Breast epithelium (tissue), 4 donors: ENCODE results near the gene HOXC5. TPM values are rescaled to one million over a fixed set of nuclear protein-coding genes. Genes with fewer than 3 reads are reported as not detected.

Experiments used
- DNase-seq, 2 donors: peaks; one replicate each; pipeline ENCODE4 v3.0.0-alpha.2; 2019; ENCODE audit warnings: low spot score in 2 of 2
- H3K27ac ChIP-seq, 2 donors: fragments of 200-600 bp; sonication (generic) in 1 of 2; one replicate each; pipeline ENCODE4 v1.5.1; 2016 to 2019; ENCODE audit warnings: mild to moderate bottlenecking in 1 of 2
- H3K27me3 ChIP-seq, 2 donors: fragments of 200-600 bp; sonication (generic) in 1 of 2; one replicate each; pipeline versions ENCODE4 v1.5.1 to v1.6.0; 2017 to 2019; ENCODE audit warnings: control low read depth in 1 of 2, mild to moderate bottlenecking in 1 of 2
- H3K36me3 ChIP-seq: fragments of 200-600 bp; one replicate; pipeline ENCODE4 v1.5.1; 2019
- H3K4me1 ChIP-seq, 2 donors: fragments of 200-600 bp; sonication (generic); one replicate each; pipeline ENCODE4 v1.5.1; 2016 to 2019; ENCODE audit warnings: control low read depth in 1 of 2
- H3K4me3 ChIP-seq, 3 donors: fragments of 200-600 bp; sonication (generic); 1 replicate in 2 of 3; 2 replicates in 1 of 3; pipeline ENCODE4 v1.5.1; 2016 to 2019; ENCODE audit warnings: mild to moderate bottlenecking in 3 of 3, moderate library complexity in 2 of 3
- H3K9me3 ChIP-seq, 2 donors: fragments of 200-600 bp; sonication (generic) in 1 of 2; one replicate each; pipeline ENCODE4 v1.5.1; 2016 to 2019; ENCODE audit warnings: control low read depth in 1 of 2
- CTCF ChIP-seq, 3 donors: fragments of 450-650 bp; IDR thresholded peaks; one replicate each; pipeline ENCODE4 v1.5.1; 2016 to 2017; ENCODE audit warnings: antibody characterized with exemption in 3 of 3, mild to moderate bottlenecking in 3 of 3, moderate library complexity in 3 of 3
- POLR2A ChIP-seq: fragments of 450-650 bp; IDR thresholded peaks from one replicate; pipeline ENCODE4 v1.6.1; 2016; ENCODE audit warnings: antibody characterized with exemption, mild to moderate bottlenecking, moderate library complexity
- POLR2AphosphoS5 ChIP-seq, 3 donors: sonication (generic); formaldehyde crosslinking; IDR thresholded peaks; one replicate each; pipeline ENCODE4 v1.6.1; 2017; ENCODE audit warnings: antibody characterized with exemption in 3 of 3
- intact Hi-C: fragments of 100-400 bp; cut with DNase I; formaldehyde crosslinking; loops from one replicate; pipeline ENCODE4 v1.15.1; 2023; ENCODE audit warnings: low total_unique reads
- total RNA-seq, 3 donors: library from RNA; depleted of rRNA; stranded (reverse); fragments of >200 nt; gene quantifications; one replicate each; pipeline ENCODE4 v1.1.0, GENCODE V29; 2016

HOXC5 gene
- total RNA-seq, 3 donors from 2014 or later: 0.73 to 0.98 (median 0.96) TPM

DNA sequence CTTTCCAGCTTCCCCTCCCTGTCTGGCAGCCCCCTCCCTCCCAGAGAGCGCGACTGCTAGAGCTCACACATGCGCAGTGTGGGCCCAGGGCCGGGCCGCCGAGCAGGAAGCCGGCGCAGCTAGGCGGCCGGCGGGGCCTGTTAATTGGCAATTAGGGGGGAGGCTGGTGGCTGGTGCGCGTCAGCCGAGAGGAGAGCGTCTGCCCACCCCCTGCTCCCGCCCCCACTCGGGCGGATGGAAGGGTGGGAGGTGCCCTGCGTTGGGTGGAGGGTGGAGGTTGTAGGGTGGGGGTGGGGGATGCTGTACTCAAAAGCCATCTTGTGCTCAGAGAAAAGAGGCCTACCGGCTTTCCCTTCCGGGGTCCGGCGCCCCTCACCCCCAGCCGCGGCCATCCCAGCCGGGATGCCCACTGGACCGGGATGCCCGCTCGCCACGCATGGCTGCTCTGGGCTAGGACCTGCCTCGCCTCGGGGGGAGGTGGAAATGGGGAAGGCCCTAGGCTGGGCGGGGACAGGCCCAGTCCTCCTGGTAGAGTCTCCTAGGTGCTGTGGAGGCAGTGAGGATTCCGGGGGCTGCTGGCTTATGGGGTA lies 14.9 kb upstream of the HOXC5 start:
- Histone ChIP-seq H3K27me3 (no peaks in the 10 kb centered on the region), H3K4me1 (peaks cover 0 to 13% of the 10 kb centered on the region in 2 donors), H3K27ac (peak overlapping the region; percentile 99), H3K36me3 (no peaks in the 10 kb centered on the region), H3K9me3 (no peaks in the 10 kb centered on the region), H3K4me3 (peak overlapping the region; percentile 65 to 80 (median 71))
- DNase-seq: peak; percentile 79 to 92
- intact Hi-C loops: no loop called here
- TF ChIP-seq POLR2AphosphoS5 (IDR thresholded peaks at IDR 0.05) (peak; percentile 51 to 84 (median 78)), CTCF (IDR thresholded peaks at IDR 0.05) (peak in 1 of 3 donors; percentile 9), POLR2A (peak; percentile 8)

DNA sequence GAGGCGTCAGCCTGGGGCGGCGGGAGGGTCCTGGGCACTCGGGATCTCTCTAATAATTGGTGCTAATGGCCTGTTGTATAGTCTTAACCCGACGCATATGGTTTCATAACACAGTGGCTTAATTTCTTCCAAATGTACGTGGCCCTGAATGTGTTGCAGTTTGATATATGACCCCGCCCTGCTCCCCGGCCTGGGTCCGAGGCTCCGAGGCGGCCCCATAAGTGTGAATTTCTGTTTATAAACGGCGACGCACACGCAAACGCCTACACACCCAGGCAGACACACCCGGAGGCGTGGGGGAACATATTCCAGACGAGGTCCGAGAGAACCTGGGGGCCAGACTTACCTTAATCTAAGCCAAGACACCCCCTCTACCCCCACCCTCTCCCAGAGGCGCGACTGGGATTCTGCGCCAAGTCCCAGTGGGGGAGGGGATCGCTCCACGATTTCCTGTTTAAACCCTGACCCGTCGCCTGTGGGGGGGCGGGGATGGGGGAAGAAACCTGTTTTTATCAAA lies 14.3 kb upstream of the HOXC5 start:
- Histone ChIP-seq H3K27me3 (no peaks in the 10 kb centered on the region), H3K36me3 (no peaks in the 10 kb centered on the region), H3K4me1 (peaks cover 0 to 13% of the 10 kb centered on the region in 2 donors), H3K9me3 (no peaks in the 10 kb centered on the region), H3K27ac (peak overlapping the region; percentile 99), H3K4me3 (peak overlapping the region; percentile 65 to 80 (median 71))
- intact Hi-C loops: no loop called here
- DNase-seq: peak in 1 of 2 donors; percentile 76
- no peak for TF ChIP-seq POLR2AphosphoS5 (IDR thresholded peaks at IDR 0.05)
- no peak for TF ChIP-seq CTCF (IDR thresholded peaks at IDR 0.05)
- no peak for TF ChIP-seq POLR2A

DNA sequence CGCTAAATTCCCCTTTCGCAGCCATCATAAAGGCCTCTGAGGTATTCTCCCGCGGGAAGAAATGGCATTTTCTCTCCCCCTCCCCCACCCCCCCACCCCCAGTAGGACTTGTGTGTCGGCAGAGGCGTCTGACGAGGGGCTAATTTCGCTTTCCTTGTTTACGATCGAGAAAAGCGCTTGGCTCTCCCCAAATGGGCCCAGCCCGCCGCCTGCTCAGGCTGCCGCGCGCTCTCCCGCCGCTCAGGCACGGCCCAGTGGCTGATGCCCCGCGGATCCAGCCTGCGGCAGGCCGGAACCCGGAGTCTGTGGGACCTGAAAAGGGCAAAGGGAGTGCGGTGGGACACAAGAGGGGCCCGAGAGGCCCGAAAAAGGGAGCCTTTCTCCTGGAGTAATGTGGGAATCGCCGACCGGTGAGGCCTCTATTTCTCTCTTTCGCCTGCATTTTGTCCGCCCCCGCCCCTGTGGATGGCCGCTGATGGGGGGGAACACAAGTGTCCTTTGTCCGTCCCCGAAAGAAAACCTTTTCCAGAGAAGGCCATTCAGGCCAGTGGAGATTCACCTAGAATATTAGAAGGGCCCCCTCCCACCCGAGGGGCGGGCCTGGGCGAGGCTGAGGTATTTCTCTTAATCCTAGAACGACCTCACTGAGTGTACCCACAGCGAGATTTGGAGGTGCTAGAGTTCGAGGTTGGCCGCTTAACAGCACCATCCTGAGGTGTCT lies 13.6 kb upstream of the HOXC5 start:
- Histone ChIP-seq H3K4me1 (peaks cover 0 to 13% of the 10 kb centered on the region in 2 donors), H3K27me3 (no peaks in the 10 kb centered on the region)

GRCh38 chr12:54019924-54020590 lies 12.8 kb upstream of the HOXC5 start:
- no peaks in the 10 kb centered on the region for H3K36me3 ChIP-seq
- intact Hi-C loops: no loop called here
- DNase-seq: no peak
- H3K27ac ChIP-seq: peak overlapping the region; percentile 99
- H3K9me3 ChIP-seq: no peaks in the 10 kb centered on the region
- no peak for TF ChIP-seq CTCF (IDR thresholded peaks at IDR 0.05)
- H3K4me1 ChIP-seq: peaks cover 0 to 16% of the 10 kb centered on the region in 2 donors
- peak overlapping the region; percentile 65 to 80 (median 71) for H3K4me3 ChIP-seq
- no peaks in the 10 kb centered on the region for H3K27me3 ChIP-seq

More for the DNA sequence above, 13.6 kb upstream of the HOXC5 start:
- TF ChIP-seq POLR2AphosphoS5 (IDR thresholded peaks at IDR 0.05): peak in 2 of 3 donors; percentile 9 to 32
- TF ChIP-seq POLR2A: no peak
- TF ChIP-seq CTCF (IDR thresholded peaks at IDR 0.05): no peak
- DNase-seq: no peak
- Histone ChIP-seq H3K4me3 (peak overlapping the region; percentile 65 to 80 (median 71)), H3K9me3 (no peaks in the 10 kb centered on the region), H3K36me3 (no peaks in the 10 kb centered on the region), H3K27ac (peak overlapping the region; percentile 99)
- intact Hi-C loops: no loop called here
